Measurements from ENCODE around the gene MAEL.

DNA sequence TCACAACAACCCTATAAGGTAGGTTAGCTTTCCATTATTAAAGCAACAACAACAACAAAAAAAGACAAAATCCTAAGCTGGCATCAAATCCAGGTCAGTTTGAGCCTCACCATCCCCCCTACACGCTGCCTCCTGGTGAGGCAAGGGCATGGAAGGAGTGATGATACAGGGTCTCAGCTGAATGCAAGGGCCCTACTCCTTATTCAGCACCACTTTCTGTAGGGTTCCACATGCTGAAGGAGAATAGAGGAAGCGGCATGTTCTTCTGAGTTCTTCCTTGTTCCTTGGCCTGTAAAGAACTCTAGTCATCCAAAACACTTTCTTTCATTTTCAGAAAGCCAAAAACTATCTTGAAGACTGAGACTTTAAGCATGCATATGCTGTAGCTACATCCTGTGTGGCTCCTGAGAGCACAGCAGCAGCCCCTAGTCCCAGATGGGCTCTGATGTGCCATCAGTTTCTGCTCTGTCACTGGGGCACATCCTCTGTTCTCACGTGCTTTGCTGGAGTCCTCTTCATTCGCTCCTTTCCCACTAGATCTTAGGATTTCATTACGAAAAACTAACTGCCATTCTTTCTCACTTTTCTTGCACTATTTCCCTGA, 19.9 kb upstream of the MAEL start:
- TF ChIP-seq CTCF (IDR thresholded peaks at IDR 0.05; ENCODE audit: low read length), result no peak
- TF ChIP-seq EZH2 (IDR thresholded peaks at IDR 0.05; ENCODE audit: borderline replicate concordance, low read length), result no peak

Data from OCI-LY1 (cell line).